Activated naive CD8-positive, alpha-beta T cell (primary cell): ENCODE data around the gene GRIK4.
"Not testable (repeated sequence)": the region's sequence is repeated elsewhere in the genome, so short reads cannot be mapped to it uniquely, and the experiment has no call there.

Experiments
- H3K27ac Mint-ChIP-seq: one replicate; pipeline ENCODE4 v1.8.0; 2021; ENCODE audit warnings: mixed read lengths
- H3K27me3 Mint-ChIP-seq: one replicate; pipeline ENCODE4 v1.8.0; 2021; ENCODE audit warnings: mixed read lengths
- H3K36me3 Mint-ChIP-seq: one replicate; pipeline ENCODE4 v1.8.0; 2021; ENCODE audit warnings: mixed read lengths
- H3K4me1 Mint-ChIP-seq: one replicate; pipeline ENCODE4 v1.8.0; 2021; ENCODE audit warnings: low read depth, mixed read lengths
- H3K4me3 Mint-ChIP-seq: one replicate; pipeline ENCODE4 v1.8.0; 2021; ENCODE audit warnings: mild to moderate bottlenecking, mixed read lengths
- H3K9me3 Mint-ChIP-seq: one replicate; pipeline ENCODE4 v1.8.0; 2021; ENCODE audit warnings: low read depth, mixed read lengths

GRIK4 gene

GRCh38 chr11:120774591-120775386, 263.2 kb downstream of the GRIK4 start:
- Mint-ChIP-seq H3K4me1 (no peaks in the 10 kb centered on the region), H3K4me3 (no peak overlapping the region), H3K27ac (no peak overlapping the region), H3K9me3 (no peaks in the 10 kb centered on the region), H3K36me3 (no peaks in the 10 kb centered on the region), H3K27me3 (peaks cover 4% of the 10 kb centered on the region)

- H3K4me3 Mint-ChIP-seq: no peak overlapping the region
- H3K9me3 Mint-ChIP-seq: no peaks in the 10 kb centered on the region
- peaks cover 4% of the 10 kb centered on the region for H3K27me3 Mint-ChIP-seq
- no peak overlapping the region for H3K27ac Mint-ChIP-seq
- no peaks in the 10 kb centered on the region for H3K4me1 Mint-ChIP-seq
- no peaks in the 10 kb centered on the region for H3K36me3 Mint-ChIP-seq
Measured at GRCh38 chr11:120775986-120776951, 264.7 kb downstream of the GRIK4 start.

- H3K27ac Mint-ChIP-seq: no peak overlapping the region
- H3K4me3 Mint-ChIP-seq: no peak overlapping the region
- no peaks in the 10 kb centered on the region for H3K36me3 Mint-ChIP-seq
- H3K27me3 Mint-ChIP-seq: peaks cover 2% of the 10 kb centered on the region
- H3K4me1 Mint-ChIP-seq: no peaks in the 10 kb centered on the region
- H3K9me3 Mint-ChIP-seq: no peaks in the 10 kb centered on the region
Measured at GRCh38 chr11:120778685-120779490, 267.3 kb downstream of the GRIK4 start.

- H3K4me3 Mint-ChIP-seq: no peak overlapping the region
Measured at GRCh38 chr11:120780239-120780638, 268.7 kb downstream of the GRIK4 start.

DNA sequence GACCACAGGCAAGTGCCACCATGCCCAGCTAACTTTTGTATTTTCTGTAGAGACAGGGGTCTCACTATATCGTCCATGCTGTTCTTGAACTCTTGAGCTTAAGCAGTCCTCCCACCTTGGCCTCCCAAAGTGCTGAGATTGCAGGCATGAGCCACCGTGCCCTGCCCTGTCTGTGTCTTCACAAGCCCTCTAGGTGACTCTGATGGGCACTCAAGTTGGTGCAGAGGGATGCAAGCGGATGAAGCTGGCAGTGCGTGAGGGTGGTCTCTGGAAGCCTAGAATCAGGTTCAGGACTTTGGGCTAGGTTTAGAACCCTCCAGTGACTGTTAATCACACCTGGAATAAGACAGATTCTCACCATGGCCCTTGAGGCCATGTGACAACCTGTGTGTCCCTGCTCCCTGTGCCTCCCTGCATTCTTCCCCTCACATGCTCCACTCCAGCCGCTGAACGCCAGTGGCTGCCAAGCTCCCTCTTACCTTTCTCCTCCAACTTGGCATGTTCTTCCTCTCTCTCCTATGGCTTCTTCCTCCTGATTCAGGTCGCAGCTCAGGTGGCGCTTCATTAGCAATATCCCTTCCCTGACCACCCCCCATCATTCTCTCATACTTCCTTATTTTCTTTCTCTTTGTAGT, 270.1 kb downstream of the GRIK4 start:
- Mint-ChIP-seq H3K27ac (no peak overlapping the region), H3K4me3 (no peak overlapping the region), H3K27me3 (peaks cover 8% of the 10 kb centered on the region), H3K9me3 (no peaks in the 10 kb centered on the region), H3K4me1 (no peaks in the 10 kb centered on the region), H3K36me3 (no peaks in the 10 kb centered on the region)

More at GRCh38 chr11:120780239-120780638, 268.7 kb downstream of the GRIK4 start:
- Mint-ChIP-seq H3K4me1 (no peaks in the 10 kb centered on the region), H3K27me3 (peaks cover 3% of the 10 kb centered on the region), H3K27ac (no peak overlapping the region), H3K36me3 (no peaks in the 10 kb centered on the region), H3K9me3 (no peaks in the 10 kb centered on the region)

GRCh38 chr11:120784566-120785251, 273.2 kb downstream of the GRIK4 start:
- Mint-ChIP-seq H3K27me3 (peaks cover 8% of the 10 kb centered on the region), H3K9me3 (no peaks in the 10 kb centered on the region), H3K27ac (no peak overlapping the region), H3K4me1 (no peaks in the 10 kb centered on the region), H3K4me3 (no peak overlapping the region), H3K36me3 (no peaks in the 10 kb centered on the region)

DNA sequence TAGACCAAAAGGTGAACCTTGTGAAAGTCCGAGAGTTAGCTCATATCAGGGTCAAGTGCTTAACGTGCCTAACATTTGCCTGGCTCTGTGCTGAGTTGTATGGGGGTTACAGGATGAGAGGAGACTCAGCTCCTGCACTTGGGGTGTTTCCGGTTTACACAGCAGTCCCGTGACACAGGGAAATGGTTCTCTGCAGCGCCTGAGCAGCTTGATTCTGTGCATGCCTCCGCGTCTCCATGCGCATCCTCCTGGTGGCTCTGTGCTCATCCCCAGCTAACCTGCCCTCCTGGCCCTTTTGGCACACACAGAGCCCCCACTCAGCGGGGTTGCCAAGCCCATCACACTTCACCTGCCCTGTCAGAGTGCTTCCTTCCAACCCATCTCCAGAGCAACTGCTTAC, 274.0 kb downstream of the GRIK4 start:
- Mint-ChIP-seq H3K27me3 (peaks cover 8% of the 10 kb centered on the region), H3K9me3 (no peaks in the 10 kb centered on the region), H3K4me3 (no peak overlapping the region), H3K27ac (no peak overlapping the region), H3K4me1 (no peaks in the 10 kb centered on the region), H3K36me3 (no peaks in the 10 kb centered on the region)

- Mint-ChIP-seq H3K9me3 (no peaks in the 10 kb centered on the region), H3K27me3 (peaks cover 8% of the 10 kb centered on the region), H3K36me3 (no peaks in the 10 kb centered on the region), H3K4me3 (no peak overlapping the region), H3K4me1 (no peaks in the 10 kb centered on the region), H3K27ac (no peak overlapping the region)
Measured at GRCh38 chr11:120786206-120786735, 274.7 kb downstream of the GRIK4 start.

DNA sequence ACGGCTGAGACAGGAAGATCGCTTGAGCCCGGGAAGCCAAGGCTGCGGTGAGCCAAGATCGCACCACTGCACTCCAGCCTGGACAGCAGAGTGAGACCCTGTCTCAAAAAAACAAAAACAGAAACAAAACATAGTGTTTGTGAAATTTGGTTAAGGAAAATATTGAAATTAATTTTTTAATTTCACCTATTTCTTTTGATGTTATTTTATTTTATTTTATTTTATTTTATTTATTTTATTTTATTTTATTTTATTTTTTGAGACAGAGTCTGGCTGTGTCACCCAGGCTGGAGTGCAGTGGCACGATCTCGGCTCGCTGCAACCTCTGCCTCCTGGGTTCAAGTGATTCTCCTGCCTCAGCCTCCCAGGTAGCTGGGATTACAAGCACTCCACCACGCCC, 275.7 kb downstream of the GRIK4 start:
- not testable (repeated sequence) for H3K9me3 Mint-ChIP-seq, H3K36me3 Mint-ChIP-seq, H3K27ac Mint-ChIP-seq, H3K27me3 Mint-ChIP-seq, H3K4me3 Mint-ChIP-seq, H3K4me1 Mint-ChIP-seq

DNA sequence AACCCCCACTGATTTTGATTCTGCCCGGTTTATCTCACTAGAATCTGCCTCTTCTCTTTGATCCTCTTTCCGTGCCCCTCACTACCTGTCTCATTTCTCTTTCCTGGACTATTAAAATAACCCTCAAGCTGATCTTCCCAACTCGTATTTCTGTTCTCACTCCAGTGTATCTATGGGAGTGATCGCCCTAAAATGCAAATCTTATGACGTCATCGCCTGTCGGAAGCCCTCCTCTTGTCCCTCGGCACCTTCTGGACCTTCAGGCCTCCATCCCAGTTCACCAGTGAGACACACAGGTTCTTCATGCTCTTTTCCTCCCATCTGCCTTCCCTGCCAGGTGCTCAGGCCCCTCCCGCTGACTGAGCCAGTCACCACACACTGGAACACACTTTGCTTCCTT, 277.8 kb downstream of the GRIK4 start:
- Mint-ChIP-seq H3K27ac (no peak overlapping the region), H3K4me3 (no peak overlapping the region), H3K4me1 (no peaks in the 10 kb centered on the region), H3K36me3 (no peaks in the 10 kb centered on the region), H3K9me3 (no peaks in the 10 kb centered on the region), H3K27me3 (peaks cover 5% of the 10 kb centered on the region)

- no peak overlapping the region for H3K27ac Mint-ChIP-seq
- no peaks in the 10 kb centered on the region for H3K9me3 Mint-ChIP-seq
- no peak overlapping the region for H3K4me3 Mint-ChIP-seq
- no peaks in the 10 kb centered on the region for H3K4me1 Mint-ChIP-seq
- no peaks in the 10 kb centered on the region for H3K27me3 Mint-ChIP-seq
- no peaks in the 10 kb centered on the region for H3K36me3 Mint-ChIP-seq
Measured at GRCh38 chr11:120792306-120792705, 280.8 kb downstream of the GRIK4 start.

DNA sequence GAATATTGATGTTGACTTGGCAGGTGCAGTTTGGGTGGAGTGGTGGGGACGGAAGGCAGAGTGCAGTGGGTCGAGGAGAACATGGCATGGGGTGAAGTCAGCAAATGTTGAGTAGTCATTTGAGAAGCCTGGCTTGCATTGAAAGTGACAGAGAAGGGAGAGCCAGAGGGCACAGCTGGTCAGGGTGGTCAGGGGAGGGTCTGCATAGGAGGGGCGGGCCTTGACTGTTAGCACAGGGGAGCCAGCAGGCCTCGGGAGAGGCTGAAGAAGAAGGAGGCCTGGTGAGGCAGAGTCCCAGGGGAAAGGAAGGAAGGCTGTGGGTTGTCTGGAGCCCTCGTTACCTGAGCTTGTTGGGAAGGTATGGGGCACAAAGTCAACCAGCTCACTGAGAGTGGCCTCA, 281.6 kb downstream of the GRIK4 start:
- Mint-ChIP-seq H3K27ac (no peak overlapping the region), H3K4me1 (no peaks in the 10 kb centered on the region), H3K9me3 (no peaks in the 10 kb centered on the region), H3K36me3 (no peaks in the 10 kb centered on the region), H3K27me3 (no peaks in the 10 kb centered on the region), H3K4me3 (no peak overlapping the region)

DNA sequence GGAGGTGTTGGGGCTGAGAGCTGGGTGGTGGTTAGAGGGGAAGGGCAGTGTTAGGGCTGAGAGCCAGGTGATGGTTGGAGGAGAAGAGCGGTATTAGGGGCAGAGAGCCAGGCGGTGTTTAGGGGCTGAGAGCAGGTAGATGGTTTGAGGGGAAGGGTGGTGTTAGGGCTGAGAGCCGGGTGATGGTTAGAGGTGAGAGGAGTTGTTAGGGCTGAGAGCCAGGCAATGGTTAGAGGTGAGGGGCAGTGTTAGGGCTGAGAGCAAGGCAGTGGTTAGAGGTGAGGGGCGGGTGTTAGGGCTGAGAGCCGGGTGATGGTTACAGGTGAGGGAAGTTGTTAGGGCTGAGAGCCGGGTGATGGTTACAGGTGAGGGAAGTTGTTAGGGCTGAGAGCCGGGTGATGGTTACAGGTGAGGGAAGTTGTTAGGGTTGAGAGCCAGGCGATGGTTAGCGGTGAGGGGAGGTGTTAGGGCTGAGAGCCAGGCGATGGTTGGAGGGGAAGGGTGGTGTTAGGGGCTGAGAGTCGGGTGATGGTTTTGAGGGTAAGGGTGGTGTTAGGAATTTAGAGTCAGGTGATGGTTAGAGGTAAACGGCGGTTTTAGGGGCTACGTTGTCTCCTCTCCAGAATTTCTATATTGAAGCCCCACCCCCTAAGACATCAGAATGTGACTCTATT, 282.4 kb downstream of the GRIK4 start:
- Mint-ChIP-seq H3K9me3 (no peaks in the 10 kb centered on the region), H3K27me3 (no peaks in the 10 kb centered on the region), H3K4me1 (no peaks in the 10 kb centered on the region), H3K4me3 (no peak overlapping the region), H3K36me3 (no peaks in the 10 kb centered on the region), H3K27ac (no peak overlapping the region)
